H1 (cell line): Measurements from ENCODE around the gene APBA2.

Experiments
- CREB1 ChIP-seq: IDR thresholded peaks from 2 replicates; pipeline ENCODE4 v1.6.1; 2012; ENCODE audit warnings: inconsistent platforms
- MAFK ChIP-seq: IDR thresholded peaks from 2 replicates; pipeline ENCODE4 v1.6.1; 2012; ENCODE audit warnings: low read depth, mild to moderate bottlenecking, improper control_type of control experiment, low read length
- TF ChIP-seq, protein P1 (sequence below), 3 experiments: IDR thresholded peaks; 1 replicate in 2 of 3; 2 replicates in 1 of 3; pipeline versions ENCODE4 v1.5.1 to v1.6.1; 2011; ENCODE audit warnings: low read length in 3 of 3, mild to moderate bottlenecking in 3 of 3, inconsistent platforms in 2 of 3, low read depth in 1 of 3, moderate library complexity in 1 of 3; ENCODE audit not compliant: insufficient read depth in 1 of 3; ENCODE audit errors: control extremely low read depth in 1 of 3

DNA sequence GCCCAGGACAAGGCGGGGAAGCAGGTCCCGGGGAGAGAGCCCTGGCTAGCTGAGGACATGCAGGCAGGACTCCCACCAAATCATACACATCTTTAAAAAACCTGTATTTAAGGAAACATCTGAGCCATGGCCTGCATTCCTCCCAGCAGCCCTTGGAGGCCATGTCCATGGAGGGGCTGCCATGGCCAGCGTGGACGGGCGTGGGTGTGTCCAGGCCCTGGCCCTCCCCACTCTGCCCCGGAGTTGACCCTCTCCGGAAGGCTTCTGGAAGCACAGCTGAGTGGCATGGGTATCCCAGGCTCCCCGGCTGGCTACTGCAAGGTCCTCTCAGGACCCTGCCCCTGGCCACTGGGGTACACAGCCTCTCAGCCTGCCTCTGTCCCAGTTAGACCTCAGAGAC lies 234.1 kb downstream of the APBA2 start:
- TF ChIP-seq MAFK (no peak), CREB1 (no peak)
- TF ChIP-seq, protein P1, sequence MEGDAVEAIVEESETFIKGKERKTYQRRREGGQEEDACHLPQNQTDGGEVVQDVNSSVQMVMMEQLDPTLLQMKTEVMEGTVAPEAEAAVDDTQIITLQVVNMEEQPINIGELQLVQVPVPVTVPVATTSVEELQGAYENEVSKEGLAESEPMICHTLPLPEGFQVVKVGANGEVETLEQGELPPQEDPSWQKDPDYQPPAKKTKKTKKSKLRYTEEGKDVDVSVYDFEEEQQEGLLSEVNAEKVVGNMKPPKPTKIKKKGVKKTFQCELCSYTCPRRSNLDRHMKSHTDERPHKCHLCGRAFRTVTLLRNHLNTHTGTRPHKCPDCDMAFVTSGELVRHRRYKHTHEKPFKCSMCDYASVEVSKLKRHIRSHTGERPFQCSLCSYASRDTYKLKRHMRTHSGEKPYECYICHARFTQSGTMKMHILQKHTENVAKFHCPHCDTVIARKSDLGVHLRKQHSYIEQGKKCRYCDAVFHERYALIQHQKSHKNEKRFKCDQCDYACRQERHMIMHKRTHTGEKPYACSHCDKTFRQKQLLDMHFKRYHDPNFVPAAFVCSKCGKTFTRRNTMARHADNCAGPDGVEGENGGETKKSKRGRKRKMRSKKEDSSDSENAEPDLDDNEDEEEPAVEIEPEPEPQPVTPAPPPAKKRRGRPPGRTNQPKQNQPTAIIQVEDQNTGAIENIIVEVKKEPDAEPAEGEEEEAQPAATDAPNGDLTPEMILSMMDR (IDR thresholded peaks at IDR 0.05; ENCODE audit: control extremely low read depth in 1 of 3, insufficient read depth in 1 of 3, low read depth in 1 of 3, low read length in 3 of 3) = no peak
